ENCODE data around the gene SMARCD1.

The SMARCD1 gene

GRCh38 chr12:50057000-50057841 is 27.9 kb upstream of the SMARCD1 start, which contains the start of gene ASIC1:
Gene ASIC1, plus strand, starts transcription at chr12:50057596. Its CDS starts 1,171 bp downstream, at chr12:50058767.
- peak; percentile 27 for DNase-seq (ENCODE audit: low read depth)

- no peak for DNase-seq (ENCODE audit: low read depth)
These were observed 27.1 kb upstream of the SMARCD1 start for GRCh38 chr12:50057896-50058670.

DNA sequence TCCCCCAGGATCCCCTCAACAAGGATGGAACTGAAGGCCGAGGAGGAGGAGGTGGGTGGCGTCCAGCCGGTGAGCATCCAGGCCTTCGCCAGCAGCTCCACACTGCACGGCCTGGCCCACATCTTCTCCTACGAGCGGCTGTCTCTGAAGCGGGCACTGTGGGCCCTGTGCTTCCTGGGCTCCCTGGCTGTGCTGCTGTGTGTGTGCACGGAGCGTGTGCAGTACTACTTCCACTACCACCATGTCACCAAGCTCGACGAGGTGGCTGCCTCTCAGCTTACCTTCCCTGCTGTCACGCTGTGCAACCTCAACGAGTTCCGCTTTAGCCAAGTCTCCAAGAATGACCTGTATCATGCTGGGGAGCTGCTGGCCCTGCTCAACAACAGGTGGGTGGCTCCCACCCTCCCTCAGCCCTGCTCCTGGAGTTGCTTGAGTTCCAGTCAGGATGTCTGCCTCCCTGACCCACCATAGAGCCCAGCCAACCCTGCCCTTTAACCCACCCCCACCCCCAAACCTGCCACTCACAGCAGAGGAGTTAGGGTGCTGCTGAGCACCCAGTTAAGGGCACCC is 26.3 kb upstream of the SMARCD1 start:
- no peak for DNase-seq (ENCODE audit: low read depth)

GRCh38 chr12:50059440-50060119 is 25.6 kb upstream of the SMARCD1 start:
- DNase-seq (ENCODE audit: low read depth) = no peak

DNA sequence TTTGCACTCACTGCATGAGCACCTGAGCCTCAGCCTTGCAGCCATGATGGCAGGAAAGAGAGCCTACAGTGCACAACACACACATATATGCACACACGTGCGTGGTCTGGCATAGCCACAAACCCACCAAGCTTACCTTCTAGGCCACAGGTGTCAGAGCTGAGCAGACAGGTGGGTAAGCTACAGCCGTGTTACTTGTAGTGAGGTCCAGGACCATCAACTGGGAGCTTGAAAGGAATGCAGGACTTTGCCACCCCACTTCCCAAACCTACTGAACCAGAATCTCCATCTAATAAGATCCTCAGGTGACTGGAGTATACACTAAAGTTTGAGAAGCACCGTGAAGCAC is 25.0 kb upstream of the SMARCD1 start:
- no peak for DNase-seq (ENCODE audit: low read depth)

- DNase-seq (ENCODE audit: low read depth) = no peak
These were observed 24.0 kb upstream of the SMARCD1 start for GRCh38 chr12:50061171-50061570.

- DNase-seq (ENCODE audit: low read depth) = no peak
These were observed 23.0 kb upstream of the SMARCD1 start for GRCh38 chr12:50061946-50062686.

DNA sequence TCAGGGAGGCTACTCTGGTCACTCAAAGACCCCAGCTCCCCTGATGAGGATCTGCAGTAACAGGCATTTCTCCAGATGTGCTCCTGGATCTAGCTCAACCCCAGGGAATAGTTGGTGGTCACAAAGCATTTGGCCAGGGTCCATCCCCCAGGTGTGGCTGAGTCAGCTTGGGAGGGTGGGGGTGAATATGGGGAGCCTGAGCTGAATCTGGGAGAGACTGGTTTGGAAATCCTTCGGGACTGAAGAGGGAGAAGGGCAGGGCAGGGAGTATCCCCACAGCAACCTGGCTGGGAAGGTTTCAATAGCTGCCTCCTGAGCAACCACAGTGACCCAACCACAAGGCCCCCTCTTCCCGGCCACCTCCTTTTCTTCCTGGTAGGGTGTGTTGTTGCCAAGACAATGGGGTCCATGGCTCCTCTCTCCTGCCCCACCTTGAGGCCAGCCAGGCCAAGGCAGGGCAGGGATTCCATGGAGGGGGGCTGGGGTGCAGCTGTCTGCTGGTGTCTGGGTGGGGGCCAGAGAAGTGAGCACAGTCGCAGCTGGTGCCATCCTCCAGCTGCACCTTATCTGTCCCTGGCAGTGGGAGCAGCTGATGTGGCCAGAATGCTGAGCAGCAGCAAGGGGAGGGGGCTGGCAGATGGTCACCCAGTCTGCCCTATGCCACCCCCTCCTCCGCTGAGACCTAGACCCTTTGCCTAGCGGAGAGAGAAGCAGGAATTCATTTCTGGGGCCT is 22.2 kb upstream of the SMARCD1 start:
- no peak for DNase-seq (ENCODE audit: low read depth)

DNA sequence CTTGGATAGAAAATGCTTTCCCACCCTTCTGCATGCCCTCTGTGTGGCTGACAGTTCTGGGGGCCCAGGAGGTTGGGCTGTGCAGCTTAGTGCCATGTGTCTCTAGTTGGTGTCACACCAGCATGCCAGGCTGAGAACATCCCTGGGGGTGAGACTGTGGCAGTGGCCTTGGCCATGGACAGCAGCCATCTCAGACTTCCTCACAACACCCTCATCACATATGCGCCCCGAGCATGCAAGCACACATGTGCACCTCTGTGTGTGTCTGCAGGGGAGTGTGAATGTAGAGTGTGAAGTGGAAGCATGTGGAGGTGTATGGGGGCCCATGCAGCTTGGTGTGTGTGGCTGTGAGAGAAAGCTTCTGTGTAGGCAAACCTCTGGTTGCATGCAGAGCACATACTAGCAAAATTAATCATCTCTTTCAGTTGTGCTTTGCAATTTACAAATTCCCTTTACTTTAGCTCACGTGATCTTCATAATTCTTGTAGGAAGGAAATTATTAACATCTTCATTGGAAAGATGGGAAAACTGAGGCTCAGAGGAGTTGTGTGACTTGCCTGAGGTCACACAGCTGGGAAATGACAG is 19.3 kb upstream of the SMARCD1 start:
- no peak for DNase-seq (ENCODE audit: low read depth)

- no peak for DNase-seq (ENCODE audit: low read depth)
These were observed 18.7 kb upstream of the SMARCD1 start for GRCh38 chr12:50066402-50066801.

GRCh38 chr12:50069069-50069468 is 16.1 kb upstream of the SMARCD1 start:
- DNase-seq (ENCODE audit: low read depth) = no peak

DNA sequence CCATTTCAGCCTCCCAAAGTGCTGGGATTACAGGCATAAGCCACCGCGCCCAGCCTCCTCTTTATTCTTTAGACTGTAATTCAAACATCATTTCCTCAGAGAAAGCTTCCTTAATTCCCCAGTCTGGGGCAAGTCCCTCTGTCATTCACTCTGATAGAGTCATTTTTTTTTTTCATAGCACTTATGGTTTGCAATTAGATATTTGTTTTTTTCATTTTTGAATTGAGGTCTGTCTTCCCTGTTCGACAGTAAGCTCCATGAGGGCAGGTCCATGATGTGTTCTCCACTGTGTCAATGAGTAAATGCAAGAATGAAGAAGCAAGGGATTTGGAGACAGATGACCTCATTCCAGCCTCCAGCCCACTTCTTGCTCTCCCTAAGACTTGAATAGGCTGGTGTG is 15.6 kb upstream of the SMARCD1 start:
- no peak for DNase-seq (ENCODE audit: low read depth)

DNA sequence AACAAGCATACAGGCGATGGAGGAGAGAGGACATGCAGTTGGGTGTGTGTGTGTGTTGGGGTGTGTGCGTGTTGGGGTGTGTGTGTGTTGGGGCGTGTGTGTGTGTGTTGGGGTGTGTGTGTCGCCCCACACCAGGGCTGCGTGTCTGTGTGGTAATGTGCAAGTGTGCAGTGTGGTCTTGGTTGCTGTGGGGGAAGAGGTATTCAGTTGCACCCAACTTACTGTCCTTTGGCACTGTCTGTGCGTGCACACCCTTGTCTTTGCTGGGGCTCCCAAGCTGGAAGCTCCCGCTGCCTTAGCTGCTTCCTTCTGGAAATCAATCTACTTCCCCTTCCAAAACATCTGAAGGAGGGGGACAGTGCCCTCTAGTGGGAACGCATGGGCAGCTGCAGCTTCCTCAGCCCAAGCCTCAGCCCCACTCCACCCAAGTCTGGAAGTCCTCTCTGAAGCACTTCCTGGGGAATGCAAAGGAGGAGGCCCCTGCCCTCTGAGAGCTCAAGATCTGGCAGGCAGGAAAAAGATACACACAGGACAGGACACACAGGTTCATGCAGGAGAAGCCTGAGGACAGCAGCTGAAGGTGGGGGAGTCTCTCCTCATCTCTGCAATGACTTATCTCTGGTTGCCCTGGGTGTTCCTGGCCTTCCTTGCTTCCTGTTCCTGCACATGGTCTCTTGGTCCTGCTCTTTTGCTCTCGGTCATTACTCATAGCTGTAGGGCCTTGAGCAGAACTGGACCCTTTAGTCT is 14.7 kb upstream of the SMARCD1 start:
- DNase-seq (ENCODE audit: low read depth) = peak; percentile 37

DNA sequence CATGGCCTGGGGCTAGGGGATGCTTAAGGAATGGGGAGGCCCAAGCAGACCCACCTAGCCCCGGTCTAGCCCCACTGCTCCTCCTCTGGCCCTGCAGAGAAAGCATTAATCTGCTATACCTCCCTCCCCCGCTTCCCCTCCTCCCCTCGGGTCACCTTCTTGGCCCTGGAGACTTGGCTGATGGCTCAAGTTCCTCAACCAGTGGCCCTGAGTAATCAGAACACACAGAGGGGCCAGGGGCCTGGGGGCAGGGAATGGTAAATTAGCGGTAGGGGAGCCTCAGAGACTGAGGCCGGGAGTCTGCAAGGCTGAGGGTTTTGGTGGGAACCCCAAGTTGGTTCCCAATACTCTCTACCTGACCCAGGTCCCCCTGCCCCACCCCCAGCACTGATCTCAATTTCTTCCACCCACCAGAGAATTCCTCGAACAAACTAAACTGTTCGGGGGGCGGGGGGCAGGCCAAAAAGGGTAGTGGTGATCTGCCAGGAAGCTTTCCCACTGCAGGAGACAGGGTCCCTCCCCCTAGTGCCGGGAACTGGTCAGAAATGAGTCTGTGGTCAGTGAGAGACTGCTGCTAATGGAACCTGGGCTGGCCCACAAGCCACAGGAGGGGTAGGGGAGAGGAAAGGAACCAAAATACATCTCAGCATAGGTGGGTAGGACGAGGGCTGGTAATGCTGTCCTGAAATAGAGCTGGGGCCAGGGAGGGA is 12.8 kb upstream of the SMARCD1 start:
- no peak for DNase-seq (ENCODE audit: low read depth)

DNA sequence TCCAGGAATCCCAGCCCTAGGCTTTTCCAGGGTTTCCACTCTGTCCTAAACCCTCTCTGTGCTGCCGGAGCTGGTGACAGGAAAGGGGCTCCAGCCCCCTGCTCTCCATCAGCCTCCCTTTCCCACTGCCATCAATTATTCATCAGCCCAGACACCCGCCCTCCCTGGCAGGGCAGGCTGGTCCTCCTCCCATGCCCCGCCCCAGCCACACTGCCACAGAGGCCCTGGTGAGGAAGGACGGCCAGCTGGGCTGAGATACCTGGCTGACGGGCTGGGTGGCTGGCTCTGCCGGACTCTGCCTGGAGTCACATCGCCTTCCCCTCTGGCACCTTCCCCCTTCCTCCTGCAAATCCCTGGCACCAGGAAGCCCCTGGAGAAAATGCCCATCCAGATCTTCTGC is 11.9 kb upstream of the SMARCD1 start:
- no peak for DNase-seq (ENCODE audit: low read depth)

DNA sequence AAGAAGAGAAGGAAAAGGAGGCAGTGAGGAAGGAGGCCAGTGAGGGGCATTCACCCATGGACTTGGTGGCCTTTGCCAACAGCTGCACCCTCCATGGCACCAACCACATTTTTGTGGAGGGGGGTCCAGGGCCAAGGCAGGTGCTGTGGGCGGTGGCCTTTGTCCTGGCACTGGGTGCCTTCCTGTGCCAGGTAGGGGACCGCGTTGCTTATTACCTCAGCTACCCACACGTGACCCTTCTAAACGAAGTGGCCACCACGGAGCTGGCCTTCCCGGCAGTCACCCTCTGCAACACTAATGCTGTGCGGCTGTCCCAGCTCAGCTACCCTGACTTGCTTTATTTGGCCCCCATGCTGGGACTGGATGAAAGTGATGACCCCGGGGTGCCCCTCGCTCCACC is 11.4 kb upstream of the SMARCD1 start:
- DNase-seq (ENCODE audit: low read depth) = no peak

DNA sequence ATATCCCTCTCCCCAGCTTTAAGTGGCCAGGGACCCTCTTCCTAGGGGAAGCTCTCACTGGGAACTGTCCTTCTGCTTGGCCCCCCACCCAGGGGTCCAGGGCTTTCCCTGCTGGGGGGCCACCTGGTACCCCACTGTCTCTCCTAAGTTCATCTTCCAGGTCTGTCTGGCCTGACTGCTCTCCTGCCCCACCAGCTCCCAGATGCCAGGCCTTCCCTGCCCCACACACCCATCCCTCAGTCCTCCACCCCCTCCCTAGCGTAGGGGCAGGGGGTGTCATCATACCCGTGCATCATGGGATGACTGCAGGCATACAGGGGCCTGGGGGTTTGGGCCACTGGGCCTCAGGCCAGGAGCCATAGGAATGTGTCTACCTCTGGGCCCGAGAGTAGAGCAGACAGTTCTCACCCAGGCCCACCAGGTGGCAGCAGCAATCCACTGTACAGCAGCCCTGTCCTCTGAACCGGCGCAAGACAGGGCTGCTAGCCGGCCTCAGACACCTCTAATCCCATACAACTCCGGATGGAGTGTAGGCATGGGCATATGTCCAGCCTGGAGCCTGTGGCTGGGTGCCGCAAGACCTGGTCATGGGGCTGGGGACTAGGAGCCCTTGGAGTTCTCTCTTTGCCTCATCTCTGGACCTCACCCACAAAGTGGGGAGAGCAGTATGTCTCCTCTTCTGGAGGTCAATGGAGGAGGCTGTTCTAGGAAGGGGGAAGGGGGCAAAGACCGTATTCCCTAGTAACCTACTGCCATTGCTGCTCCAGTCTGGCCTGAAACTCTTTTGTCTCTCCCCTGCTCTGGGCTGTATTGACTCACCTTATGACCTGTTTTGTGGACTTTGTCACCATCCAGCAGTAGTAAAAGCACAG is 10.0 kb upstream of the SMARCD1 start:
- peak; percentile 68 for DNase-seq (ENCODE audit: low read depth)

GRCh38 chr12:50075808-50076170 is 9.4 kb upstream of the SMARCD1 start:
- DNase-seq (ENCODE audit: low read depth) = no peak
